ENCODE measurements around the gene OPCML.

Gene OPCML

DNA sequence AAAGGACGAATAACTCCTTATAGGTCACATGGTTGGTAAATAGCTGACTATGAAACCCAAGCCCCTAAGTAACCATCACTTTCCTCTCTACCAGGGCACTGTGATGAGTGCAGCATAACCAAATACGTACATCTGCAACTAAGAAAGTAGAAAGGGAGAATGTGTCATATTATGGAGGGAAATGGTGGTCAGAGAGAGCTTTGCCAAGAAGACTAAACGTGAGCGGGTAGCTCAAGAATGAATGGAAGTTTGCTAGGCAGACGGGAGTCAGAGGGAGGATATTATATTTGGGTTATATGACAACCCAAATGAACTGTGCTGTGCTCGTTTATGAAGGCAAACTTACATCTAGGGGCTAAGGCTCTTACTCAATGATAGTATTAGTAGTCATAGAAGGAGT, 537.3 kb downstream of the OPCML start:
- Histone ChIP-seq H3K79me2 (ENCODE audit: low read length) (no peaks in the 10 kb centered on the region), H2AFZ (ENCODE audit: low read length) (no peak overlapping the region), H3K27ac (ENCODE audit: low read length) (no peak overlapping the region), H3K27me3 (replicated peaks; ENCODE audit: insufficient read depth, low read length) (no peaks in the 10 kb centered on the region), H3K4me2 (ENCODE audit: low read depth, low read length) (no peak overlapping the region), H4K20me1 (ENCODE audit: insufficient read depth, low read length) (no peaks in the 10 kb centered on the region), H3K9me2 (replicated peaks; ENCODE audit: insufficient read depth, low read length) (no peaks in the 10 kb centered on the region), H3K9me3 (replicated peaks; ENCODE audit: insufficient read depth, low read length) (no peaks in the 10 kb centered on the region), H3F3A (ENCODE audit: insufficient read depth, low read length) (no peaks in the 10 kb centered on the region), H3K4me3 (ENCODE audit: low read length) (no peak overlapping the region), H3K4me1 (ENCODE audit: low read length) (no peaks in the 10 kb centered on the region), H3K36me3 (replicated peaks; ENCODE audit: insufficient read depth, low read length) (no peaks in the 10 kb centered on the region), H3K9ac (ENCODE audit: low read length) (no peak overlapping the region)
- no peak for TF ChIP-seq EZH2 (optimal IDR thresholded peaks at IDR 0.05; ENCODE audit: low read depth, low read length)
- no peak for DNase-seq

DNA sequence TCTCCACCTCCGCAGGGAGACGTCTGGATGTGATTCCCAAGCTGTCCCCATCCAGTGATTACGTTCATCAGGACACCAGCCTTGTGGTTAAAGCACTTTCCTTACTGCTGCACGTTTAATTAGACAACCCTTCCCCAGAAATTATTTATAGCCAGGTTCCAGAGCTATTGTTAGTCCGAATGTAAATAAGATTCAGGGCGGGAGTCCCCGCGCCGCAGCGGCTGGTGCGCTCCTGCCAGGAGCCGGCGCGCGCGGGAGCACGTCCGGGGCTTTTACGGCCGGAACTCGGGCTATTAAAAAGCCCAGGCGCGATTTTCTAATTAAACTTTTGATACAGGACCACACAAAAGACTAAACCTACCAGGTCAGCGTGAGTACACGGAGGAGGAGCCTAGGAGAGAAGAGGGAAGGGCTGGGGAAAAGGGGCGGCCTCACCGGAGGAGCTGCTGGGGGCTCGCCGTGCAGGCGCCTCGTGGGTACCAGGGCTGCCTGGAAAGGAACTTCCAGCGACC, 538.3 kb downstream of the OPCML start:
- Histone ChIP-seq H3K27ac (ENCODE audit: low read length) (no peak overlapping the region), H3K36me3 (replicated peaks; ENCODE audit: insufficient read depth, low read length) (no peaks in the 10 kb centered on the region), H3F3A (ENCODE audit: insufficient read depth, low read length) (no peaks in the 10 kb centered on the region), H4K20me1 (ENCODE audit: insufficient read depth, low read length) (no peaks in the 10 kb centered on the region), H2AFZ (ENCODE audit: low read length) (no peak overlapping the region), H3K79me2 (ENCODE audit: low read length) (no peaks in the 10 kb centered on the region), H3K27me3 (replicated peaks; ENCODE audit: insufficient read depth, low read length) (no peaks in the 10 kb centered on the region), H3K4me3 (ENCODE audit: low read length) (no peak overlapping the region), H3K9me3 (replicated peaks; ENCODE audit: insufficient read depth, low read length) (no peaks in the 10 kb centered on the region), H3K4me2 (ENCODE audit: low read depth, low read length) (no peak overlapping the region), H3K9me2 (replicated peaks; ENCODE audit: insufficient read depth, low read length) (no peaks in the 10 kb centered on the region), H3K4me1 (ENCODE audit: low read length) (no peaks in the 10 kb centered on the region), H3K9ac (ENCODE audit: low read length) (no peak overlapping the region)
- DNase-seq: no peak
- no peak for TF ChIP-seq EZH2 (optimal IDR thresholded peaks at IDR 0.05; ENCODE audit: low read depth, low read length)
- TF ChIP-seq EZH2phosphoT487 (IDR thresholded peaks at IDR 0.05; ENCODE audit: low read length): no peak
- TF ChIP-seq, protein P1, sequence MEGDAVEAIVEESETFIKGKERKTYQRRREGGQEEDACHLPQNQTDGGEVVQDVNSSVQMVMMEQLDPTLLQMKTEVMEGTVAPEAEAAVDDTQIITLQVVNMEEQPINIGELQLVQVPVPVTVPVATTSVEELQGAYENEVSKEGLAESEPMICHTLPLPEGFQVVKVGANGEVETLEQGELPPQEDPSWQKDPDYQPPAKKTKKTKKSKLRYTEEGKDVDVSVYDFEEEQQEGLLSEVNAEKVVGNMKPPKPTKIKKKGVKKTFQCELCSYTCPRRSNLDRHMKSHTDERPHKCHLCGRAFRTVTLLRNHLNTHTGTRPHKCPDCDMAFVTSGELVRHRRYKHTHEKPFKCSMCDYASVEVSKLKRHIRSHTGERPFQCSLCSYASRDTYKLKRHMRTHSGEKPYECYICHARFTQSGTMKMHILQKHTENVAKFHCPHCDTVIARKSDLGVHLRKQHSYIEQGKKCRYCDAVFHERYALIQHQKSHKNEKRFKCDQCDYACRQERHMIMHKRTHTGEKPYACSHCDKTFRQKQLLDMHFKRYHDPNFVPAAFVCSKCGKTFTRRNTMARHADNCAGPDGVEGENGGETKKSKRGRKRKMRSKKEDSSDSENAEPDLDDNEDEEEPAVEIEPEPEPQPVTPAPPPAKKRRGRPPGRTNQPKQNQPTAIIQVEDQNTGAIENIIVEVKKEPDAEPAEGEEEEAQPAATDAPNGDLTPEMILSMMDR (IDR thresholded peaks at IDR 0.05; ENCODE audit: low read length): no peak

DNA sequence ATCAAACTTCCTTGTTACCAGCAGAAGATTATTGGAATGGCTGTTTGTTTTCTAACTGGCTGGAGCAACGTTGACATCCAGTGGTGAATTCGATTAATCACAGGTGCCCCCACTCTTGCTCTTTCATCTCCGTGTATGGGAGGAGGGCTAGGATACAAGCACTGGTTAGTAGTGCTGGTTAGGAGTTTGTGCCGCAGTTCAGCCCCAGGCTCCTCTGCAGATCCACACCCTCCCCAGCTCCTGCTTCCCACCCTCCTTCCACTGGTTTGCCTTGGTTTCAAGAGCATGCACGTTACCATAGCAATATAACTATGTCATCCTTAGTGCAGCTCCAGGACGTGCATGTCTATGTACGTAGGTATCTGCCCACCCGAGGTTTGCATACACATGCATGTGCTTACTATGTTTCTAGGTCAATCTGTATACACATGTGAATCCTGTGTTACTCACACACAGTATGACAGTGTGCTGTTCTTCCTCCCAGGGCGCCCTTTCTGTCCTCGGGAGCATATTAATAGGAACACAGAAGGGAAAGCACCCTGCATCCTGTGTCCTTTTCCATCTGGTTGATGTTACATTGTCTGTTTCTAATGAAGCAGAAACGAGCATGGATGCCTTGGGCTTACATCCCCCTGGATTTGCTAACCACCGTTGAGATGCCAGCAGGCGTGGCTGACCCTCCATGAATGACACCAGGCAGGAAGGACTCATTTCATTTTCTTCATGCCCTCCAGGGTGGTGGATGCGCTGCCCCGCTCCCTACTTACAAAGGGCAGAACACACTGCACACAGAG, 539.3 kb downstream of the OPCML start:
- Histone ChIP-seq H4K20me1 (ENCODE audit: insufficient read depth, low read length) (no peaks in the 10 kb centered on the region), H3K4me1 (ENCODE audit: low read length) (no peaks in the 10 kb centered on the region), H3K79me2 (ENCODE audit: low read length) (no peaks in the 10 kb centered on the region), H3K4me2 (ENCODE audit: low read depth, low read length) (no peak overlapping the region), H3K27me3 (replicated peaks; ENCODE audit: insufficient read depth, low read length) (no peaks in the 10 kb centered on the region), H3K9me2 (replicated peaks; ENCODE audit: insufficient read depth, low read length) (no peaks in the 10 kb centered on the region), H3K4me3 (ENCODE audit: low read length) (no peak overlapping the region), H3K9ac (ENCODE audit: low read length) (no peak overlapping the region), H3K27ac (ENCODE audit: low read length) (no peak overlapping the region), H3K36me3 (replicated peaks; ENCODE audit: insufficient read depth, low read length) (no peaks in the 10 kb centered on the region), H2AFZ (ENCODE audit: low read length) (no peak overlapping the region), H3F3A (ENCODE audit: insufficient read depth, low read length) (no peaks in the 10 kb centered on the region), H3K9me3 (replicated peaks; ENCODE audit: insufficient read depth, low read length) (no peaks in the 10 kb centered on the region)
- no peak for DNase-seq
- TF ChIP-seq, protein P1 (IDR thresholded peaks at IDR 0.05; ENCODE audit: low read length): no peak
- TF ChIP-seq EZH2phosphoT487 (IDR thresholded peaks at IDR 0.05; ENCODE audit: low read length): no peak
- TF ChIP-seq EZH2 (optimal IDR thresholded peaks at IDR 0.05; ENCODE audit: low read depth, low read length): no peak

DNA sequence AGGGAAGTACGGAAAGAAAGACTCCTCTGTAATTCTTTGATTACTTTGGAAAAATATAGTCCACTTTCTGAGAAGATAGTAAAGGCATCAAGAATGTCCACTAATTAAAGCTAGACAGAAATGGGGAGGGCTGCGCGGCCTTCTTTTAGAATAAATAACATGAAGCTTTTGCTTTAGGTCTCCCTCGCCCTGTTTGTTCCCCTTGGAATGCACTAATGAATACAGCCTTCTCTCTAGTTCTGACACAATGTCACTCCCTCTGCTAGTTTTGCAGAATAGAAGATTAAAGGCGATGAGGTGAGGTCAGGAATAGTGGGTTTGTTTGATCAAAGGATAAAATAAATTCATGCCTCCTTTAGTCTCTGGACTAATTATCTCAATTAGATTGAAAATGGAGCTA, 543.9 kb downstream of the OPCML start:
- H3F3A ChIP-seq (ENCODE audit: insufficient read depth, low read length): no peaks in the 10 kb centered on the region
- no peaks in the 10 kb centered on the region for H3K79me2 ChIP-seq (ENCODE audit: low read length)
- no peaks in the 10 kb centered on the region for H3K4me1 ChIP-seq (ENCODE audit: low read length)
- H3K4me3 ChIP-seq (ENCODE audit: low read length): no peak overlapping the region
- no peaks in the 10 kb centered on the region for H3K36me3 ChIP-seq (replicated peaks; ENCODE audit: insufficient read depth, low read length)
- H2AFZ ChIP-seq (ENCODE audit: low read length): no peak overlapping the region
- H3K4me2 ChIP-seq (ENCODE audit: low read depth, low read length): no peak overlapping the region
- TF ChIP-seq EZH2phosphoT487 (IDR thresholded peaks at IDR 0.05; ENCODE audit: low read length): no peak
- TF ChIP-seq EZH2 (optimal IDR thresholded peaks at IDR 0.05; ENCODE audit: low read depth, low read length): no peak
- TF ChIP-seq, protein P1 (IDR thresholded peaks at IDR 0.05; ENCODE audit: low read length): no peak
- H3K27ac ChIP-seq (ENCODE audit: low read length): no peak overlapping the region
- H3K27me3 ChIP-seq (replicated peaks; ENCODE audit: insufficient read depth, low read length): no peaks in the 10 kb centered on the region
- H4K20me1 ChIP-seq (ENCODE audit: insufficient read depth, low read length): no peaks in the 10 kb centered on the region
- DNase-seq: no peak
- no peaks in the 10 kb centered on the region for H3K9me2 ChIP-seq (replicated peaks; ENCODE audit: insufficient read depth, low read length)
- H3K9me3 ChIP-seq (replicated peaks; ENCODE audit: insufficient read depth, low read length): no peaks in the 10 kb centered on the region
- H3K9ac ChIP-seq (ENCODE audit: low read length): no peak overlapping the region
